ENCODE data around the gene MUC5B.

GRCh38 chr11:1211838-1212237 lies 11.0 kb upstream of the MUC5B start:
- TF ChIP-seq CTCF (IDR thresholded peaks at IDR 0.05) (no peak), ZFX (IDR thresholded peaks at IDR 0.05; ENCODE audit: borderline replicate concordance) (no peak)
